Heart right ventricle (tissue), 16 donors: Measurements from ENCODE around the gene BMPER. TPM values are rescaled to one million over a fixed set of nuclear protein-coding genes. Genes with fewer than 3 reads are reported as not detected.

Experiments
- ATAC-seq, 8 donors: fragments of 200-7000 bp; cut with Tn5 transposase; one replicate each; pipeline ENCODE4 v1.9.1; 2020; ENCODE audit warnings: mild to moderate bottlenecking in 8 of 8, moderate library complexity in 8 of 8, moderate number of reproducible peaks in 1 of 8
- DNase-seq, 2 donors: peaks; one replicate each; pipeline ENCODE4 v3.0.0-alpha.2; 2020
- H3K27ac ChIP-seq, 10 donors: fragments of 200-600 bp; sonication (generic) in 2 of 10; one replicate each; pipeline versions ENCODE4 v1.5.0 to v1.8.0; 2020 to 2022; ENCODE audit warnings: mild to moderate bottlenecking in 3 of 10
- H3K27me3 ChIP-seq, 7 donors: fragments of 200-600 bp; one replicate each; pipeline ENCODE4 v1.8.0; 2021 to 2022; ENCODE audit warnings: mild to moderate bottlenecking in 2 of 7
- H3K36me3 ChIP-seq, 9 donors: fragments of 200-600 bp; sonication (generic) in 1 of 9; one replicate each; pipeline versions ENCODE4 v1.5.0 to v1.8.0; 2020 to 2022; ENCODE audit warnings: mild to moderate bottlenecking in 2 of 9
- H3K4me1 ChIP-seq, 9 donors: fragments of 200-600 bp; sonication (generic) in 1 of 9; one replicate each; pipeline versions ENCODE4 v1.5.0 to v1.8.0; 2020 to 2022; ENCODE audit warnings: mild to moderate bottlenecking in 4 of 9
- H3K4me3 ChIP-seq, 10 donors: fragments of 200-600 bp; sonication (generic) in 2 of 10; one replicate each; pipeline versions ENCODE4 v1.5.0 to v1.8.0; 2020 to 2022; ENCODE audit warnings: mild to moderate bottlenecking in 7 of 10, moderate library complexity in 2 of 10
- H3K9me3 ChIP-seq, 11 donors: fragments of 200-600 bp in 10 of 11; sonication (generic) in 2 of 11; one replicate each; pipeline versions ENCODE4 v1.5.0 to v1.8.0; 2013 to 2022; ENCODE audit warnings: mild to moderate bottlenecking in 2 of 11, control low read depth in 1 of 11, moderate library complexity in 1 of 11
- CTCF ChIP-seq, 9 donors: fragments of 200-600 bp; sonication (generic) in 2 of 9; IDR thresholded peaks; one replicate each; pipeline versions ENCODE4 v1.5.0 to v1.8.0; 2021 to 2022; ENCODE audit warnings: antibody characterized with exemption in 9 of 9, mild to moderate bottlenecking in 5 of 9, moderate library complexity in 1 of 9
- WGBS, 2 donors: extraction: QIAGEN DNeasy Blood & Tissue Kit; methylation state at CpG; one replicate each; pipeline ENCODE4 v1.1.7; 2013; ENCODE audit warnings: inconsistent platforms in 1 of 2; 5-methylcytosine and 5-hydroxymethylcytosine counted together
- intact Hi-C, 10 donors: fragments of 100-400 bp; cut with DNase I; formaldehyde crosslinking; loops; one replicate each; pipeline versions ENCODE4 v1.11.1 to v1.14.2; 2022
- polyA plus RNA-seq, 2 donors: library from polyadenylated mRNA; stranded (reverse); fragments of 200-250 nt; gene quantifications; one replicate each; pipeline ENCODE4 v1.2.3, GENCODE V29; 2013
- total RNA-seq, 10 donors: library from RNA; stranded (reverse); fragmentation: NEBNext Ultra II Directional in 3 of 10; extraction: Animal tissue kit (Norgen Biotek cat#: 25700) in 3 of 10; gene quantifications; one replicate each; pipeline versions ENCODE4 v1.2.1 to v1.2.4, GENCODE V29; 2021 to 2023
- donor health status: Arrhythmogenic right ventricular cardiomyopathy.
- donor health status: ischemic (EF 13 %, LVEDD 7.1; RV severe dilation, severe dysfunction).
- donor health status: healthy with polysubstance abuse.
- donor health status: DM: no; HTN: yes; CAD: no.
- donor health status: DM: no; HTN: no; CAD: no.
- donor health status: ischemic (EF 25% LVEDD 6.9; RV normal size, moderate dysfunction).
- donor health status: ischemic (EF 25% LVEDD 5.7; RV mildly dilated, moderate dysfunction).
- donor health status: healthy.
- donor health status: DM: yes; HTN: yes; CAD: no.
- donor health status: Ischemic cardiomyopathy.
- donor health status: ischemic (EF 35%, LVEDD 5.7; RV mildly dilated, moderate dysfunction).
- donor health status: nonischemic (EF 11% LVEDD 7.7; RV severe dilation, severe dysfunction).
- donor health status: DM: yes; HTN: yes; CAD: no.
- donor health status: PGD.
- donor health status: ischemic (EF 29% LVEDD 5.4; RV normal size, mild dysfunction).
- donor health status: nonischemic (EF 23%, LVEDD 6.1; RV moderate dilation, normal function).

The BMPER gene
- total and polyA plus RNA-seq, 12 donors: 0.70 to 3.9 (median 1.5) TPM

- ATAC-seq (no peak), DNase-seq (no peak)
- no peaks in the 10 kb centered on the region for H3K4me1 ChIP-seq
- no peak overlapping the region for H3K27ac ChIP-seq
- intact Hi-C loops: no loop called here
- no peaks in the 10 kb centered on the region for H3K36me3 ChIP-seq
- WGBS, 2 donors: 96 to 100% methylated on average over 1 of the region's 1 CpG
- no peak for TF ChIP-seq CTCF (IDR thresholded peaks at IDR 0.05)
- no peak overlapping the region for H3K4me3 ChIP-seq
- H3K9me3 ChIP-seq: no peaks in the 10 kb centered on the region
- H3K27me3 ChIP-seq: no peaks in the 10 kb centered on the region
These were observed 143.1 kb downstream of the BMPER start for GRCh38 chr7:34048445-34048844.

GRCh38 chr7:34054075-34054474, 148.7 kb downstream of the BMPER start:
- no peak for ATAC-seq
- WGBS, 2 donors: 90 to 93% methylated on average over 3 of the region's 3 CpGs
- peaks cover 0 to 7% (median 0%) of the 10 kb centered on the region in 9 donors for H3K4me1 ChIP-seq

GRCh38 chr7:34057136-34057535, 151.8 kb downstream of the BMPER start:
- TF ChIP-seq CTCF (IDR thresholded peaks at IDR 0.05): no peak
- no peaks in the 10 kb centered on the region for H3K36me3 ChIP-seq
- H3K27me3 ChIP-seq: no peaks in the 10 kb centered on the region
- intact Hi-C loops: no loop called here
- H3K9me3 ChIP-seq: no peaks in the 10 kb centered on the region
- H3K27ac ChIP-seq: no peak overlapping the region
- DNase-seq (no peak), ATAC-seq (no peak)
- no peak overlapping the region for H3K4me3 ChIP-seq
- peaks cover 0 to 13% (median 3%) of the 10 kb centered on the region in 9 donors for H3K4me1 ChIP-seq

More at GRCh38 chr7:34054075-34054474, 148.7 kb downstream of the BMPER start:
- intact Hi-C loops: no loop called here
- TF ChIP-seq CTCF (IDR thresholded peaks at IDR 0.05): no peak
- no peak overlapping the region for H3K4me3 ChIP-seq
- no peak for DNase-seq
- H3K27me3 ChIP-seq: no peaks in the 10 kb centered on the region
- no peak overlapping the region for H3K27ac ChIP-seq
- H3K9me3 ChIP-seq: no peaks in the 10 kb centered on the region
- H3K36me3 ChIP-seq: no peaks in the 10 kb centered on the region

GRCh38 chr7:34057956-34058355, 152.6 kb downstream of the BMPER start:
- Histone ChIP-seq H3K9me3 (no peaks in the 10 kb centered on the region), H3K27ac (no peak overlapping the region), H3K36me3 (no peaks in the 10 kb centered on the region), H3K4me3 (no peak overlapping the region), H3K27me3 (no peaks in the 10 kb centered on the region), H3K4me1 (peaks cover 0 to 13% (median 3%) of the 10 kb centered on the region in 9 donors)
- no peak for ATAC-seq
- no peak for TF ChIP-seq CTCF (IDR thresholded peaks at IDR 0.05)
- WGBS, 2 donors: 90 to 93% methylated on average over 5 of the region's 5 CpGs
- no peak for DNase-seq
- intact Hi-C loops: no loop called here

- DNase-seq: no peak
- Histone ChIP-seq H3K4me3 (no peak overlapping the region), H3K27ac (peak overlapping the region in 2 of 10 donors; percentile 12 to 53), H3K36me3 (no peaks in the 10 kb centered on the region), H3K27me3 (no peaks in the 10 kb centered on the region), H3K4me1 (peaks cover 0 to 13% (median 3%) of the 10 kb centered on the region in 9 donors), H3K9me3 (no peaks in the 10 kb centered on the region)
- intact Hi-C loops: no loop called here
- TF ChIP-seq CTCF (IDR thresholded peaks at IDR 0.05): no peak
- 62 to 80% methylated on average over 1 of the region's 1 CpG for WGBS, 2 donors
- no peak for ATAC-seq
These were observed 153.4 kb downstream of the BMPER start for GRCh38 chr7:34058801-34059135.
